Measurements from ENCODE around the gene MECP2.

MECP2 gene

DNA sequence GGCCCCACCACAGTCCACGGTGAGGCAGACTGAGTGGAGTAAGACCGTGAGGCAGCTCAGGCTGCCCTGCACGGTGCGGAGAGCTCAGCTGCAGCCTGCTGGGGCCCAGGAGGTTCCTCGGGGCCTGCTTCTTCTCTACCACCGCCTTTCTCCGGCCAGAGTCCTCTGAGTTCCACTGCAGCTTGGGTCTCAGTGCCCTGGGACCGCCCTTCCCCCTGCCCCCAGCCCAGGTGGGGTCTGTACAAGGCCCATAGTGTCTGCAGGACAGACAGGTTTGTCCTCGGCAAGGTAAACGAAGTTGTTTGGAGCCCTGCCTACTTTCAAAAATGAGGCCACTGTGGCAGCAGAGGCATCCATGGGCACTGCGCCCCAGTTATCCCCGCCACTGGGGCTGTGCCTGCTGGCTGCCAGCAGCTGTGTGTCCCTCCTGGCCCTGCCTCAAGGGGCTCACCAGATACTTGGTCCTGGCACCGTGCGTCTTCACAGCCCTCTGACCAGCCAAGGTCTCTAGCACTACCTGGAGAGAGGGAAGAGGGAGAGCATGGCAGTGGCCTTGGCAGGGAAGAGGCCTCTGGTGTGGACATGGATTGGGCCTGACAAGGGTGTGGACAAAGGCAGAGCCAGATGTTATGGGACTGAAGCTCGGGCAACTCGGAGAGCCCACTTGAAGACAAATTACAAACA, 81.8 kb downstream of the MECP2 start:
- H3K36me3 ChIP-seq (replicated peaks; ENCODE audit: low read depth, low read length), result peaks cover 59% of the 10 kb centered on the region
- TF ChIP-seq EZH2phosphoT487 (IDR thresholded peaks at IDR 0.05; ENCODE audit: low read depth), result no peak
- TF ChIP-seq CTCF (IDR thresholded peaks at IDR 0.05; ENCODE audit: low read depth, low read length), result no peak
- H3K4me1 ChIP-seq (ENCODE audit: low read length), result peaks cover 10% of the 10 kb centered on the region
- H3K4me3 ChIP-seq (ENCODE audit: low read length), result no peak overlapping the region
- H3K79me2 ChIP-seq (ENCODE audit: low read length), result peaks cover 48% of the 10 kb centered on the region
- H2AFZ ChIP-seq (ENCODE audit: low read depth, low read length), result no peak overlapping the region
- no peak overlapping the region for H3K9ac ChIP-seq (ENCODE audit: low read length)
- no peak overlapping the region for H3K4me2 ChIP-seq (ENCODE audit: low read length)
- no peaks in the 10 kb centered on the region for H4K20me1 ChIP-seq (ENCODE audit: insufficient read depth, low read length)
- no peaks in the 10 kb centered on the region for H3K9me3 ChIP-seq (ENCODE audit: insufficient read depth, low read length)
- no peak overlapping the region for H3K27ac ChIP-seq (ENCODE audit: low read length)
- H3K27me3 ChIP-seq (ENCODE audit: low read depth, low read length), result no peaks in the 10 kb centered on the region

DNA sequence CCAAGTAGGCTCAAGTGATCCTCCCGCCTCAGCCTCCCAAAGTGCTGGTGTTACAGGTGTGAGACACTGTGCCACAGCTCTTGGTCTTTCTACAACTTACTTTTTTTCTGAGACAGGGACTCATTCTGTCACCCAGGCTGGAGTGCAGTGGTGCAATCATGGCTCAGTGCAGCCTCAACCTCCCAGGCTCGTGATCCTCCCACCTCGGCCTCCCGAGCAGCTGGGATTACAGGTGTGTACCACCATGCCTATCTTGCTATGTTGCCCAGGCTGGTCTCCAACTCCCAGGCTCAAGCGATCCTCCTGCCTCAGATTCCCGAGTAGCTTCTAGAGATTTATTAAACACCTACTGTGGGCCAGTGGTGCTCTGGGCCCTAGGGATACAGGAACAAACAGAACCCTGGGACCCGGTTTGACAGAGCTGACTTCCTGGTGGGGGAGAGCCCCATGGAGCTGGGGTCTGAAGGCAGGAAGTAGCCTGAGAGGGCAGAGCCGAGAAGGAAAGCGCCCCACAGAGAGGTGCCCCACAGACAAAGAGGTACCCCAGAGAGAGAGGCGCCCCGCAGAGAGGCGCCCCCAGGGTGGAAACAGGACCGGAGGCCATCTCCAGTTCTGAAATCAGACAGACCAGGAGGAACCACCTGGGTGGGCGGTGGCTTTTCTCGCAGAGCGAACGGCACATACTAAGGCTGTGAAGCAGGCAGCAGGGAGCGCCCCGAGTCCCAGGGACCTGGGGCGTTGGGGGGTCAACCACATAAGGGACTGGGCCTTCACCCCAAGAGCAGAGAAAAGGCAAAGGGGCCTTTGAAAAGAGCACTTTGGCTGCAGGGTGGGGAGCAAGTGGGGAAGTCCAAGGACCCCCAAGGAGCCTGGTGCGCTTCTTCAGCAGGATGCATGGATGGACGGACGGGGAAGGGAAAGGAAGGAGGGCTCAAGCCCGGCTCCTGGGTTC, 82.8 kb downstream of the MECP2 start:
- Histone ChIP-seq H3K9ac (ENCODE audit: low read length) (no peak overlapping the region), H3K79me2 (ENCODE audit: low read length) (peaks cover 39% of the 10 kb centered on the region), H3K9me3 (ENCODE audit: insufficient read depth, low read length) (no peaks in the 10 kb centered on the region), H3K4me2 (ENCODE audit: low read length) (no peak overlapping the region), H3K4me3 (ENCODE audit: low read length) (no peak overlapping the region), H4K20me1 (ENCODE audit: insufficient read depth, low read length) (no peaks in the 10 kb centered on the region), H3K27me3 (ENCODE audit: low read depth, low read length) (no peaks in the 10 kb centered on the region), H2AFZ (ENCODE audit: low read depth, low read length) (no peak overlapping the region), H3K36me3 (replicated peaks; ENCODE audit: low read depth, low read length) (peaks cover 63% of the 10 kb centered on the region), H3K4me1 (ENCODE audit: low read length) (peaks cover 8% of the 10 kb centered on the region), H3K27ac (ENCODE audit: low read length) (no peak overlapping the region)
- TF ChIP-seq EZH2phosphoT487 (IDR thresholded peaks at IDR 0.05; ENCODE audit: low read depth), result no peak
- TF ChIP-seq CTCF (IDR thresholded peaks at IDR 0.05; ENCODE audit: low read depth, low read length), result no peak

GRCh38 chrX:154013614-154014360, 83.7 kb downstream of the MECP2 start:
- peaks cover 61% of the 10 kb centered on the region for H3K36me3 ChIP-seq (replicated peaks; ENCODE audit: low read depth, low read length)
- H3K9me3 ChIP-seq (ENCODE audit: insufficient read depth, low read length), result no peaks in the 10 kb centered on the region
- H3K4me1 ChIP-seq (ENCODE audit: low read length), result peaks cover 9% of the 10 kb centered on the region
- peaks cover 30% of the 10 kb centered on the region for H3K79me2 ChIP-seq (ENCODE audit: low read length)
- H4K20me1 ChIP-seq (ENCODE audit: insufficient read depth, low read length), result no peaks in the 10 kb centered on the region
- H3K27ac ChIP-seq (ENCODE audit: low read length), result no peak overlapping the region
- no peak overlapping the region for H3K4me2 ChIP-seq (ENCODE audit: low read length)
- TF ChIP-seq CTCF (IDR thresholded peaks at IDR 0.05; ENCODE audit: low read depth, low read length) (peak; percentile 82), EZH2phosphoT487 (IDR thresholded peaks at IDR 0.05; ENCODE audit: low read depth) (no peak)
- no peak overlapping the region for H2AFZ ChIP-seq (ENCODE audit: low read depth, low read length)
- H3K27me3 ChIP-seq (ENCODE audit: low read depth, low read length), result no peaks in the 10 kb centered on the region
- H3K4me3 ChIP-seq (ENCODE audit: low read length), result no peak overlapping the region
- H3K9ac ChIP-seq (ENCODE audit: low read length), result no peak overlapping the region

Measured in OCI-LY3 (cell line).